OCI-LY3 (cell line): ENCODE measurements around the gene RETREG1.

Experiments used
- H2AFZ ChIP-seq: fragments of 200-600, 300-600 bp; shearing (Covaris generic); 2 replicates; pipeline ENCODE4 v1.6.0; 2014; ENCODE audit warnings: antibody characterized with exemption, low read depth, low read length
- H3K27ac ChIP-seq: fragments of 200-600, 300-600 bp; sonication (generic); 2 replicates; pipeline ENCODE4 v1.5.1; 2014; ENCODE audit warnings: mild to moderate bottlenecking, low read length, moderate library complexity, mixed read lengths
- H3K27me3 ChIP-seq: fragments of 200-600, 300-600 bp; sonication (generic); 2 replicates; pipeline ENCODE4 v1.6.1; 2014; ENCODE audit warnings: low read depth, low read length, mixed read lengths
- H3K36me3 ChIP-seq: fragments of 200-600, 300-600 bp; sonication (generic); replicated peaks from 2 replicates; pipeline ENCODE3; 2014; ENCODE audit warnings: low read depth, low read length, mixed read lengths
- H3K4me1 ChIP-seq: fragments of 300-600, 200-600 bp; sonication (generic); 2 replicates; pipeline ENCODE4 v1.6.1; 2014; ENCODE audit warnings: low read length, mixed read lengths
- H3K4me2 ChIP-seq: fragments of 200-600, 300-600 bp; sonication (generic); 2 replicates; pipeline ENCODE4 v1.6.1; 2014; ENCODE audit warnings: low read length, mixed read lengths
- H3K4me3 ChIP-seq: fragments of 300-600, 200-600 bp; sonication (generic); 2 replicates; pipeline ENCODE4 v1.5.1; 2014; ENCODE audit warnings: antibody characterized with exemption, mild to moderate bottlenecking, low read length, moderate library complexity
- H3K79me2 ChIP-seq: fragments of 300-600, 200-600 bp; shearing (Covaris generic); 2 replicates; pipeline ENCODE4 v1.6.1; 2014; ENCODE audit warnings: mild to moderate bottlenecking, low read length, mixed read lengths
- H3K9ac ChIP-seq: fragments of 300-600, 200-600 bp; shearing (Covaris generic); 2 replicates; pipeline ENCODE4 v1.6.0; 2014; ENCODE audit warnings: mild to moderate bottlenecking, low read length, moderate library complexity
- H3K9me3 ChIP-seq: fragments of 200-600, 300-600 bp; shearing (Covaris generic); 2 replicates; pipeline ENCODE4 v1.6.1; 2014; ENCODE audit warnings: low read length, mixed read lengths; ENCODE audit not compliant: insufficient read depth
- H4K20me1 ChIP-seq: fragments of 200-600, 300-600 bp; sonication (generic); 2 replicates; pipeline ENCODE4 v1.6.1; 2016; ENCODE audit warnings: low read length, mixed read lengths; ENCODE audit not compliant: insufficient read depth
- EZH2phosphoT487 ChIP-seq: fragments of 200-600 bp; shearing (Covaris generic); IDR thresholded peaks from 2 replicates; pipeline ENCODE4 v1.6.1; 2018; ENCODE audit warnings: antibody characterized with exemption, mixed run types, low read depth
- TF ChIP-seq, protein P1 (sequence below): fragments of 200-600, 300-600 bp; sonication (generic); IDR thresholded peaks from 2 replicates; pipeline ENCODE4 v1.5.1; 2014; ENCODE audit warnings: antibody characterized with exemption, low read length, low read depth

Gene RETREG1

DNA sequence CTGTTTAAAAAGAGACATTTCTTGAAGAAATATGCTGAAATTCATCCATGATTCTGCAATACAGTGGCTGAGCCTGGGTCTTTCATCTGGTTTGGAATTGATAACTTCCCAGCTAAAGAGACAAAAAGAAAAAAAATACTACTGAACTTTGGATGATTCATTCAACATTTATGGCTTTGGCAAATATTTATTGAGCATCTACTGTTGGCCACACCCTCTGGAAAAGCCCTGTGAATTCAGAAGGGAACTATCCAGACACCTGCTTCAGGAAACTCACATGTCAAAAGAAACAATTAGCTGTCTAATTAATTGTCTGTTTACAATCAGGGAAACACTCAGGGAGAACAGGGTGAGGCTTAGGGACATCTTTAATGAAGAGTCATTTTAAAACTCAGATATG lies 133.4 kb downstream of the RETREG1 start:
- no peak for TF ChIP-seq EZH2phosphoT487
- TF ChIP-seq, protein P1, sequence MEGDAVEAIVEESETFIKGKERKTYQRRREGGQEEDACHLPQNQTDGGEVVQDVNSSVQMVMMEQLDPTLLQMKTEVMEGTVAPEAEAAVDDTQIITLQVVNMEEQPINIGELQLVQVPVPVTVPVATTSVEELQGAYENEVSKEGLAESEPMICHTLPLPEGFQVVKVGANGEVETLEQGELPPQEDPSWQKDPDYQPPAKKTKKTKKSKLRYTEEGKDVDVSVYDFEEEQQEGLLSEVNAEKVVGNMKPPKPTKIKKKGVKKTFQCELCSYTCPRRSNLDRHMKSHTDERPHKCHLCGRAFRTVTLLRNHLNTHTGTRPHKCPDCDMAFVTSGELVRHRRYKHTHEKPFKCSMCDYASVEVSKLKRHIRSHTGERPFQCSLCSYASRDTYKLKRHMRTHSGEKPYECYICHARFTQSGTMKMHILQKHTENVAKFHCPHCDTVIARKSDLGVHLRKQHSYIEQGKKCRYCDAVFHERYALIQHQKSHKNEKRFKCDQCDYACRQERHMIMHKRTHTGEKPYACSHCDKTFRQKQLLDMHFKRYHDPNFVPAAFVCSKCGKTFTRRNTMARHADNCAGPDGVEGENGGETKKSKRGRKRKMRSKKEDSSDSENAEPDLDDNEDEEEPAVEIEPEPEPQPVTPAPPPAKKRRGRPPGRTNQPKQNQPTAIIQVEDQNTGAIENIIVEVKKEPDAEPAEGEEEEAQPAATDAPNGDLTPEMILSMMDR, result no peak
- no peak overlapping the region for H3K27ac ChIP-seq

DNA sequence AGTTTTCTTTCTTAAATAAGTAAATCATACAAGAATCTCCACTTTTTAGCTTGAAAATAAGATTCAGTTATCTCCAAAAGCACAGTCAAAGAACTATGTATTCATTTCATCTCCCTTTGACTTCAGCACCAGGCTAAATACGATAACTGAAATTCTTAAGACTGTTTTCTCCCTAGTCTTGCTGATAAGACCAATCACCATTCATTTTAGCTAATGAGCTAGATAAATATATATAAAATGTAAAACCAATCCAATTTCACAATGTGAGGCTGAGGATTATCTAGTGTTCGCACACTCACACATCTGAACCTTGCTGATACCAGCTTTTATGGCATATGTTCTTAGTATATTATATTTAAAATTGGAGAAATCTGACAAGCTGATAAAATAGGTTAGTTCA lies 133.9 kb downstream of the RETREG1 start:
- Histone ChIP-seq H3K9me3 (no peaks in the 10 kb centered on the region), H3K4me2 (no peak overlapping the region), H3K27ac (no peak overlapping the region), H3K27me3 (no peaks in the 10 kb centered on the region), H4K20me1 (no peaks in the 10 kb centered on the region), H2AFZ (no peak overlapping the region), H3K9ac (no peak overlapping the region), H3K79me2 (no peaks in the 10 kb centered on the region), H3K4me3 (no peak overlapping the region), H3K36me3 (no peaks in the 10 kb centered on the region), H3K4me1 (peaks cover 6% of the 10 kb centered on the region; the same call in 1 of the 2 replicates)
- TF ChIP-seq, protein P1, result no peak
- TF ChIP-seq EZH2phosphoT487, result no peak

More for the DNA sequence above, 133.4 kb downstream of the RETREG1 start:
- Histone ChIP-seq H3K9me3 (no peaks in the 10 kb centered on the region), H3K27me3 (no peaks in the 10 kb centered on the region), H3K9ac (no peak overlapping the region), H4K20me1 (no peaks in the 10 kb centered on the region), H2AFZ (no peak overlapping the region), H3K79me2 (no peaks in the 10 kb centered on the region), H3K36me3 (no peaks in the 10 kb centered on the region), H3K4me2 (no peak overlapping the region), H3K4me3 (no peak overlapping the region), H3K4me1 (peaks cover 6% of the 10 kb centered on the region; the same call in 1 of the 2 replicates)

DNA sequence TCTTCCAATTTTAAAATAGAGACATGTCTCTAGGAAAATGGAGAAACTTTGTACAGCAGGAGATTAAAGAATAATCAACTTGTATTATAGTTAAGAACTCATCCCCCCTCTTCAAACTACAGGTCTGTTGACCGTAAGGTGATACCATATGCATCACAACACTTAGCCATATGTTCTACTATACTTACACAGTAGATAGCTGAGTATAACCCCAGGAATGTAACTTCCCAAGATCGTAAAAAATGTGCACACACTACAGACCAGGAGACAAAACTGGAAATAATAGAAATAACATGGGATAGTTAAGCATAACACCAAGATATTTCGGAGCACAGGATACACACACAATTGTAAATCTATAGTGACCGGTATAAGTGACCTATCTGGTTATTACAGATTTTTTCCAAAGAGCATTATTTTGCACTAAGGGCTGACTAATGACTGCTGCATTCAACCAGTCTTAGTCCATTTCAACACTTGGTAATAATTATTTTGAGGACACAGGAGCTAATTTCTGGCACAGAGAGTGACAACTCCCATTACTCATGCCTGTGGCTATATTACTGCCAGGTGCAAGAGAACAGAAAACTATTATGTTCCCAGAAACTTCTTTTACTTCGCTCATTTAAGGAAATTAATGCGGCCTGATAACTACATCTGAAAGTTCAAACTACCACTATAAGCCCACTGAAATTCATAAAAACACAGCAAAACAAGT lies 135.8 kb downstream of the RETREG1 start:
- H3K27me3 ChIP-seq, result no peaks in the 10 kb centered on the region
- H3K9me3 ChIP-seq, result no peaks in the 10 kb centered on the region
- no peak overlapping the region for H3K9ac ChIP-seq
- no peak overlapping the region for H3K4me2 ChIP-seq
- no peak overlapping the region for H3K27ac ChIP-seq
- no peak overlapping the region for H2AFZ ChIP-seq
- H3K36me3 ChIP-seq, result no peaks in the 10 kb centered on the region
- H3K4me3 ChIP-seq, result no peak overlapping the region
- no peaks in the 10 kb centered on the region for H3K4me1 ChIP-seq
- no peaks in the 10 kb centered on the region for H3K79me2 ChIP-seq
- H4K20me1 ChIP-seq, result no peaks in the 10 kb centered on the region
- TF ChIP-seq, protein P1, result no peak
- no peak for TF ChIP-seq EZH2phosphoT487

DNA sequence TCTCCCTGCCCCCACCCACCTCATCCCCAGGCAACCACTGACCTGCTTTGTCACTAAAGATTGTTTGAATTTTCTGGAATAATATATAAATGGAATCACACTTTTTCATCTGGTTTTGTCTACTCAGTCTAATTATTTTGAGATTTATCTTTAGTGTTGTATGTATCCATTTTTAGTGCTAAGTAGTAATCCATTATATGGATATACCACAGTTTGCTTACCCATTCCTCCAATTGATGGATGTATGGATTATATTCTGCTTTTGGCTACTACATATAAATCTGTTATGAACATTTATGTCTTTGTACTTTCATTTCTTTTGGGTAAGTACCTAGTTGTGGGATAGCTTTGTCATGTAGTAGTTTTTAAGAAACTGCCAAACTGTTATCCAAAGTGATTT lies 136.7 kb downstream of the RETREG1 start:
- Histone ChIP-seq H3K27me3 (no peaks in the 10 kb centered on the region), H4K20me1 (no peaks in the 10 kb centered on the region), H3K4me2 (no peak overlapping the region), H3K79me2 (no peaks in the 10 kb centered on the region), H3K9me3 (no peaks in the 10 kb centered on the region), H2AFZ (no peak overlapping the region), H3K9ac (no peak overlapping the region), H3K4me3 (no peak overlapping the region), H3K36me3 (no peaks in the 10 kb centered on the region), H3K4me1 (no peaks in the 10 kb centered on the region), H3K27ac (no peak overlapping the region)
- TF ChIP-seq, protein P1, result no peak
- no peak for TF ChIP-seq EZH2phosphoT487
